22Rv1 (cell line): ENCODE measurements around the gene SNX3.

ENCODE experiments used
- ZFX ChIP-seq: fragments of 450-650 bp; IDR thresholded peaks from 2 replicates; pipeline ENCODE4 v1.6.1; 2017; ENCODE audit warnings: antibody characterized with exemption, borderline replicate concordance
- TF ChIP-seq, protein P1 (sequence below): fragments of 450-650 bp; IDR thresholded peaks from 2 replicates; pipeline ENCODE4 v1.5.1; 2017; ENCODE audit warnings: mild to moderate bottlenecking

DNA sequence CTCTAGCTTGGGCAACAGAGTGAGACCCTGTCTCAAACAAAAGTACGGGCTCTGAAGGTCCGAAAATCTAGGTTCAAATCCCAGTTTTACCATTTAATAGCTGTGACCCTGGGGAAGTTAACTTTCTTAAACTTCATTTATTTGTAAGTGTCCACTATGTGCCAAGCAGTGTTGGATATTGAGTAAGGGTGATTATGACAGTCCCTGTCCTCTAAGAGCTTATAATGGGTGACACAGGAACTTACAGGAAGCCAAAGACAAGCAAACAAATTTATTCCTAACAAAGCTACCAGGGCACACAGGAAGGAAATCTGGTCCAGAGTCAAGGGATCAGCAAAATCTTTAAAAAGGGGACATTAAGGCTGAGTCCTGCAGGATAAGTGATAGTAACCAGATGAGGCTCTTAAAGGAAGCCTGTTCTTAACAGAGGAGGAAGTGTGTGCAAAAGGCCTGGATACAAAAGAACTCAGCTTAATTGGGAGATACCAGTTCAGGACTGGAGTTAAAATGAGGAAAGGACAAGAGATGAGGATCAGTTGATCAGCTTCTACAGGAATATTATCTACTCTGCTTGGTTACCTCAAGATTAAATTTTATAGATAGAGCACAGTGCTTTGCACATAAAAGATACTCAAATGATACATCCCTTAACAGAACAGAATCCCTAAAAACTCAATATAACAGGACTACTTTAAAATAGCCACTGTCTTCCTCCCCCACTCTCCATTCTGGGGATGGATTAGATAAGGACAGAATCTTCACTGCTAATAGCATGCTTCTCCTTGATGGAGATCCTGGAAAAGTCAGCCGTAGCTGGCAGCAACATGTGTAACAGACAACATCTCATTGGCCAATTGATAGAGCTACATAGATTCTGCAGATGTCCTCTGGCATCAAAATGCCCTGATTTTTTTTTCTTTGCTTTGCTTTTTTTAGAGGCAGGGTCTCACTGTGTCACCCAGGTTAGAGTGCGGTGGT is 6.1 kb downstream of the SNX3 start:
- TF ChIP-seq, protein P1, sequence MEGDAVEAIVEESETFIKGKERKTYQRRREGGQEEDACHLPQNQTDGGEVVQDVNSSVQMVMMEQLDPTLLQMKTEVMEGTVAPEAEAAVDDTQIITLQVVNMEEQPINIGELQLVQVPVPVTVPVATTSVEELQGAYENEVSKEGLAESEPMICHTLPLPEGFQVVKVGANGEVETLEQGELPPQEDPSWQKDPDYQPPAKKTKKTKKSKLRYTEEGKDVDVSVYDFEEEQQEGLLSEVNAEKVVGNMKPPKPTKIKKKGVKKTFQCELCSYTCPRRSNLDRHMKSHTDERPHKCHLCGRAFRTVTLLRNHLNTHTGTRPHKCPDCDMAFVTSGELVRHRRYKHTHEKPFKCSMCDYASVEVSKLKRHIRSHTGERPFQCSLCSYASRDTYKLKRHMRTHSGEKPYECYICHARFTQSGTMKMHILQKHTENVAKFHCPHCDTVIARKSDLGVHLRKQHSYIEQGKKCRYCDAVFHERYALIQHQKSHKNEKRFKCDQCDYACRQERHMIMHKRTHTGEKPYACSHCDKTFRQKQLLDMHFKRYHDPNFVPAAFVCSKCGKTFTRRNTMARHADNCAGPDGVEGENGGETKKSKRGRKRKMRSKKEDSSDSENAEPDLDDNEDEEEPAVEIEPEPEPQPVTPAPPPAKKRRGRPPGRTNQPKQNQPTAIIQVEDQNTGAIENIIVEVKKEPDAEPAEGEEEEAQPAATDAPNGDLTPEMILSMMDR, result no peak
- TF ChIP-seq ZFX, result no peak
